ENCODE results near the gene AQP6. TPM values are rescaled to one million over a fixed set of nuclear protein-coding genes. Genes with fewer than 3 reads are reported as not detected.
A peak's percentile ranks its signal among the peaks of the same experiment; 100 is the strongest.

The AQP6 gene
- polyA plus RNA-seq, 1 of the 3 experiments (the other 2 are of a cell fraction) = 0.10 TPM

DNA sequence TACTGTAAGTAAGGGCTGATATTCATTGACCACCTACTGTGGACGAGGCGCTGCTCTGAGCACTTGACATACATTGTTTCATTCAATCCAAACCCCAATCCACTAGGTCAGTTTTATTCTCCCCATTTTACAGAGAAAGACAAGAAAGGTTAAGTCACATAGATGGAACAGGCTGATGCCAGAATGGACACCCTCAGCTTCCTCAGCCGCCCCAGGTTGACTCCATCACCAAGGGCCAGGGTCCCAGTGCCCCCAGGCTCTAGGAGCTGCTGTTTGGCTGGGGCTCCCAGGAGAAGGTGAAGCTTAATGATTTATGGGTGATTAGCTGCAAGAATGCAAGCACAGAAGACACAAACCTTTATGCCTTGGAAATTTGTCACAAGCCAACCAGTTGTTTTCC, 22.9 kb upstream of the AQP6 start:
- Histone ChIP-seq H3K4me2 (no peak overlapping the region), H3K9ac (no peak overlapping the region), H3F3A (replicated peaks; ENCODE audit: insufficient read depth) (no peaks in the 10 kb centered on the region), H3K27me3 (ENCODE audit: insufficient read depth) (no peaks in the 10 kb centered on the region), H3K9me2 (no peaks in the 10 kb centered on the region), H3K79me2 (ENCODE audit: insufficient read depth) (no peaks in the 10 kb centered on the region), H3K27ac (ENCODE audit: low read depth in 2 of 2, low read length in 1 of 2) (no peak overlapping the region), H3K36me3 (replicated peaks in 1 of 2; ENCODE audit: control insufficient read depth in 1 of 2, insufficient read depth in 2 of 2, low read length in 1 of 2) (no peaks in the 10 kb centered on the region), H3K4me3 (ENCODE audit: low read depth in 2 of 2, low read length in 1 of 2) (no peak overlapping the region), H3K4me1 (ENCODE audit: control insufficient read depth in 1 of 2, insufficient read depth in 2 of 2, low read depth in 1 of 2, low read length in 1 of 2) (peaks cover 0 to 20% of the 10 kb centered on the region in 2 experiments; a peak in 1 of 4 replicates), H4K20me1 (ENCODE audit: insufficient read depth) (no peaks in the 10 kb centered on the region), H2AFZ (ENCODE audit: low read depth) (no peak overlapping the region), H3K9me3 (no peaks in the 10 kb centered on the region)
- ChIA-PET CTCF (interaction anchor here (0.8 to 6.1 kb wide), 10 partner anchors 10 to 162 kb away, joined by 3 to 101 read pairs (median 4); partner anchors contain the start of gene COX14), POLR2A (interaction anchor here (0.6 to 1.0 kb wide), 2 partner anchors 25 to 34 kb away, joined by 3 read pairs; no protein-coding TSS in a partner anchor)
- DNase-seq = no peak
- no peak for TF ChIP-seq CHD2 (IDR thresholded peaks at IDR 0.05; ENCODE audit: low read length, partially characterized antibody)
- TF ChIP-seq JUND (IDR thresholded peaks at IDR 0.05) = no peak
- TF ChIP-seq ELF1 (IDR thresholded peaks at IDR 0.05) = no peak
- TF ChIP-seq EZH2phosphoT487 (IDR thresholded peaks at IDR 0.05; ENCODE audit: borderline replicate concordance, low read depth) = no peak
- no peak for TF ChIP-seq USF1 (IDR thresholded peaks at IDR 0.05; ENCODE audit: borderline replicate concordance, low read depth)
- 90% methylated on average over 3 of the region's 3 CpGs for WGBS (ENCODE audit: low lambda C conversion rate)

DNA sequence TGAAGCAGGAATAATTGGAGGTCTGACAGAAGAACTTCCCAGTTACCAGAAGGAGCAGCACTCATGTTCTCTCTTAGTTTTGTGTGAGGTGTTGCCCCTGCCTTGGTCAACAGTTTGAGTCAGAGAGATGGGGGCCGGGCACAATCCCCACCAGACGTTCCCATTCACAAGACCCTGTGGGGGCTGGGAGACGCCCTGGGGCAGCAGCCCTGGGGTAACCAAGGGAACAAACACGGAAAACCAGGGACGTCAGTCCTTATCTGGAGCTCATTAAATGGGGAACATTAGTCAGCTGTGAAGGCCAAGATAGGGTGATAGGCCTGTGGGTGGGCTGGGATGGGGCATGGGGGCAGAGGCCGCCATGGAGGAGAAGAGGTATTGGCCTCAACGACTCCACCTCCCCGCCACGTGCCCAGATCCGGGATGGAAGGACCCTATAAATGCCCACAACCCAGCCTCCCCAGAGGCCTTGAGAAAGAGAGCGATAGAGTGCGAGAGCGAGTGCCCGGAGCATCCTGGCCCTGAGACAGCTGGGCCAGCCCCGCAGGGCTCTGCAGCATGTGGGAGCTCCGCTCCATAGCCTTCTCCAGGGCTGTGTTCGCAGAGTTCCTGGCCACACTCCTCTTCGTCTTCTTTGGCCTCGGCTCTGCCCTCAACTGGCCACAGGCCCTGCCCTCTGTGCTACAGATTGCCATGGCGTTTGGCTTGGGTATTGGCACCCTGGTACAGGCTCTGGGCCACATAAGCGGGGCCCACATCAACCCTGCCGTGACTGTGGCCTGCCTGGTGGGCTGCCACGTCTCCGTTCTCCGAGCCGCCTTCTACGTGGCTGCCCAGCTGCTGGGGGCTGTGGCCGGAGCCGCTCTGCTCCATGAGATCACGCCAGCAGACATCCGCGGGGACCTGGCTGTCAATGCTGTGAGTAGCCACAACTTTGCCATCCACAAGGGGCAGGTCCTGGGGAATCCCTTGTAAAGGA, 22.2 kb upstream of the AQP6 start, which contains the start of gene AQP2:
Gene AQP2, plus strand, starts transcription at position 465 of the 979 bp plus-strand sequence. Its CDS starts 94 bp downstream, at position 559.
- no peaks in the 10 kb centered on the region for H3F3A ChIP-seq (replicated peaks; ENCODE audit: insufficient read depth)
- peak; percentile 64 for DNase-seq
- H3K9ac ChIP-seq = no peak within 1 kb of the TSS
- 83% methylated on average over 29 of the region's 32 CpGs for WGBS (ENCODE audit: low lambda C conversion rate)
- H3K27me3 ChIP-seq (ENCODE audit: insufficient read depth) = no peaks in the 10 kb centered on the region
- peaks cover 0 to 20% of the 10 kb centered on the region in 2 experiments; a peak in 1 of 4 replicates for H3K4me1 ChIP-seq (ENCODE audit: control insufficient read depth in 1 of 2, insufficient read depth in 2 of 2, low read depth in 1 of 2, low read length in 1 of 2)
- H3K4me2 ChIP-seq = no peak within 1 kb of the TSS
- H3K4me3 ChIP-seq (ENCODE audit: low read depth in 2 of 2, low read length in 1 of 2) = no peak within 1 kb of the TSS
- POLR2A ChIA-PET = interaction anchor here (1.0 kb wide), 1 partner anchor 33 kb away, joined by 3 read pairs; no protein-coding TSS in a partner anchor
- TF ChIP-seq YY1 (IDR thresholded peaks at IDR 0.05; ENCODE audit: low read depth) (no peak), REST (IDR thresholded peaks at IDR 0.05; ENCODE audit: low read depth, low read length) (no peak), FOXM1 (IDR thresholded peaks at IDR 0.05; ENCODE audit: low read depth) (no peak), SIN3A (IDR thresholded peaks at IDR 0.05; ENCODE audit: borderline replicate concordance, low read depth, low read length) (no peak), FOXJ3 (CRISPR knock-in tag; IDR thresholded peaks at IDR 0.05) (no peak), RAD21 (IDR thresholded peaks at IDR 0.05; ENCODE audit: low read length) (no peak), GABPA (IDR thresholded peaks at IDR 0.05; ENCODE audit: low read depth) (no peak), POLR2AphosphoS5 (IDR thresholded peaks at IDR 0.05; ENCODE audit: low read depth, low read length) (no peak)
- H3K79me2 ChIP-seq (ENCODE audit: insufficient read depth) = no peaks in the 10 kb centered on the region
- no peaks in the 10 kb centered on the region for H4K20me1 ChIP-seq (ENCODE audit: insufficient read depth)
- CTCF ChIA-PET = interaction anchor here (0.8 to 6.1 kb wide), 8 partner anchors 9 to 121 kb away, joined by 3 to 101 read pairs (median 4); no protein-coding TSS in a partner anchor
- H2AFZ ChIP-seq (ENCODE audit: low read depth) = no peak within 1 kb of the TSS
- H3K9me3 ChIP-seq = no peaks in the 10 kb centered on the region
- no peak within 1 kb of the TSS for H3K27ac ChIP-seq (ENCODE audit: low read depth in 2 of 2, low read length in 1 of 2)
- no peaks in the 10 kb centered on the region for H3K9me2 ChIP-seq
- H3K36me3 ChIP-seq (replicated peaks in 1 of 2; ENCODE audit: control insufficient read depth in 1 of 2, insufficient read depth in 2 of 2, low read length in 1 of 2) = no peaks in the 10 kb centered on the region

Measured in SK-N-SH (cell line).